ENCODE results near the gene PHACTR1. TPM values are rescaled to one million over a fixed set of nuclear protein-coding genes. Genes with fewer than 3 reads are reported as not detected.

Gene PHACTR1
- polyA plus RNA-seq, 1 of the 3 experiments (the other 2 are of a cell fraction): 0.12 TPM

DNA sequence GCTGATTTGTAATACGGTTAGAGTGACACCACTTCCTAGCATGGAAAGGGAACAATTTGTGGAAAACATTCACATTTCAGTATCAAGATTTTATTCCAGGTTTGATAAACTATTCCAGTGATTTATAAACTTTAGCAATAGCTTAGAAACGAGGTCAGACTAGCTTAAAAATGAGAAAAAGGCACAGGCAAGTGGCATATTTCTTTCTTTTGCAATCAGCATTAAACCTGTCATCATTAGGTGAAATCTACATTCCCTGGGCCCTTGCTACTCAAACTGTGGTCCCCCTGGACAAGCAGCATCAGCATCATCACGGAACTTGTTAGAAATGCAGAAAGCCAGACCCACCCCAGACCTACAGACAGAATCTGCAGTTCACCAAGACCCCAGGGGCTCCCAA, 581.9 kb downstream of the PHACTR1 start:
- ChIA-PET CTCF (interaction anchor here (2.0 kb wide), 1 partner anchor 387 kb away, joined by 5 read pairs; no protein-coding TSS in a partner anchor), POLR2A (no interaction called here)
- H4K20me1 ChIP-seq (ENCODE audit: insufficient read depth): no peaks in the 10 kb centered on the region
- H3K4me3 ChIP-seq (ENCODE audit: low read depth in 2 of 2, low read length in 1 of 2): no peak overlapping the region
- TF ChIP-seq CHD2 (IDR thresholded peaks at IDR 0.05; ENCODE audit: low read length, partially characterized antibody) (no peak), MEF2A (IDR thresholded peaks at IDR 0.05; ENCODE audit: borderline replicate concordance, low read depth) (no peak), TCF12 (IDR thresholded peaks at IDR 0.05) (no peak), POLR2AphosphoS5 (IDR thresholded peaks at IDR 0.05; ENCODE audit: low read depth, low read length) (no peak), SIN3A (IDR thresholded peaks at IDR 0.05; ENCODE audit: borderline replicate concordance, low read depth, low read length) (no peak), RAD21 (IDR thresholded peaks at IDR 0.05; ENCODE audit: low read length) (no peak), SMC3 (IDR thresholded peaks at IDR 0.05; ENCODE audit: low read depth, low read length) (no peak), FOXM1 (IDR thresholded peaks at IDR 0.05; ENCODE audit: low read depth) (no peak), ELF1 (IDR thresholded peaks at IDR 0.05) (no peak), YY1 (IDR thresholded peaks at IDR 0.05; ENCODE audit: low read depth) (no peak), RCOR1 (IDR thresholded peaks at IDR 0.05; ENCODE audit: low read length) (no peak), FOXJ3 (CRISPR knock-in tag; IDR thresholded peaks at IDR 0.05) (no peak)
- TF ChIP-seq, protein P1, sequence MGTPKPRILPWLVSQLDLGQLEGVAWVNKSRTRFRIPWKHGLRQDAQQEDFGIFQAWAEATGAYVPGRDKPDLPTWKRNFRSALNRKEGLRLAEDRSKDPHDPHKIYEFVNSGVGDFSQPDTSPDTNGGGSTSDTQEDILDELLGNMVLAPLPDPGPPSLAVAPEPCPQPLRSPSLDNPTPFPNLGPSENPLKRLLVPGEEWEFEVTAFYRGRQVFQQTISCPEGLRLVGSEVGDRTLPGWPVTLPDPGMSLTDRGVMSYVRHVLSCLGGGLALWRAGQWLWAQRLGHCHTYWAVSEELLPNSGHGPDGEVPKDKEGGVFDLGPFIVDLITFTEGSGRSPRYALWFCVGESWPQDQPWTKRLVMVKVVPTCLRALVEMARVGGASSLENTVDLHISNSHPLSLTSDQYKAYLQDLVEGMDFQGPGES (IDR thresholded peaks at IDR 0.05; ENCODE audit: low read depth, low read length): no peak
- no peak overlapping the region for H3K9ac ChIP-seq
- H3K36me3 ChIP-seq (replicated peaks in 1 of 2; ENCODE audit: control insufficient read depth in 1 of 2, insufficient read depth in 2 of 2, low read length in 1 of 2): peaks cover 16 to 54% of the 10 kb centered on the region in 2 experiments
- H3K4me2 ChIP-seq: no peak overlapping the region
- peaks cover 5% of the 10 kb centered on the region for H3F3A ChIP-seq (replicated peaks; ENCODE audit: insufficient read depth)
- WGBS (ENCODE audit: low lambda C conversion rate): 90% methylated on average over 3 of the region's 3 CpGs
- DNase-seq: no peak
- H3K9me2 ChIP-seq: no peaks in the 10 kb centered on the region
- H3K4me1 ChIP-seq (ENCODE audit: control insufficient read depth in 1 of 2, insufficient read depth in 2 of 2, low read depth in 1 of 2, low read length in 1 of 2): peaks cover 0 to 14% of the 10 kb centered on the region in 2 experiments; a peak in 3 of 4 replicates
- H3K27me3 ChIP-seq (ENCODE audit: insufficient read depth): no peaks in the 10 kb centered on the region
- no peaks in the 10 kb centered on the region for H3K79me2 ChIP-seq (ENCODE audit: insufficient read depth)
- H3K27ac ChIP-seq (ENCODE audit: low read depth in 2 of 2, low read length in 1 of 2): no peak overlapping the region
- no peaks in the 10 kb centered on the region for H3K9me3 ChIP-seq
- H2AFZ ChIP-seq (ENCODE audit: low read depth): no peak overlapping the region

DNA sequence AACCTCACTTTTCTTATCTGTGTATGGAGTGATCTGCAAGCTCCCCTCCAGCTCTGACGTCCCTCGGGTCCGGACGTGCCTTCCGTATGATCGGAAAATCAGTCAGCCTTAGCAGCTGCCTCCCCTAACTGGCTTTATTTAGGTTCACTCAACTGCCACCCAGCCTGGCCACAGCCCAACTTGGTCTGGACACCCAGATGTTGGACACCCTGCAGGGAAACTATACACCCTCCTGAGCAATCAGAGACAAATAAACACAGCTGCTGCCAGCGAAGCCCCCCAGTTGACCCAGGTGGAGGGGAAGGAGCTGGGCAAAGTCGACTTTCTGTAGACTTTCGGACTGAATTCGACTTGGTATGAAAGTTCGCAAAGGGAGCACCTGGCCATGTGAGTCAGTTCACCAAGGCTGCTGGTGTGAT, 582.8 kb downstream of the PHACTR1 start:
- DNase-seq: no peak
- H3K9me3 ChIP-seq: no peaks in the 10 kb centered on the region
- no peak overlapping the region for H2AFZ ChIP-seq (ENCODE audit: low read depth)
- no peaks in the 10 kb centered on the region for H3K9me2 ChIP-seq
- peaks cover 11% of the 10 kb centered on the region for H3F3A ChIP-seq (replicated peaks; ENCODE audit: insufficient read depth)
- H3K9ac ChIP-seq: no peak overlapping the region
- H3K4me2 ChIP-seq: no peak overlapping the region
- no peaks in the 10 kb centered on the region for H4K20me1 ChIP-seq (ENCODE audit: insufficient read depth)
- peaks cover 12 to 50% of the 10 kb centered on the region in 2 experiments for H3K36me3 ChIP-seq (replicated peaks in 1 of 2; ENCODE audit: control insufficient read depth in 1 of 2, insufficient read depth in 2 of 2, low read length in 1 of 2)
- H3K4me1 ChIP-seq (ENCODE audit: control insufficient read depth in 1 of 2, insufficient read depth in 2 of 2, low read depth in 1 of 2, low read length in 1 of 2): peaks cover 0 to 21% of the 10 kb centered on the region in 2 experiments; a peak in 3 of 4 replicates
- WGBS (ENCODE audit: low lambda C conversion rate): 97% methylated on average over 10 of the region's 11 CpGs
- no peak overlapping the region for H3K27ac ChIP-seq (ENCODE audit: low read depth in 2 of 2, low read length in 1 of 2)
- H3K79me2 ChIP-seq (ENCODE audit: insufficient read depth): no peaks in the 10 kb centered on the region
- ChIA-PET CTCF (no interaction called here), POLR2A (no interaction called here)
- H3K27me3 ChIP-seq (ENCODE audit: insufficient read depth): no peaks in the 10 kb centered on the region
- no peak overlapping the region for H3K4me3 ChIP-seq (ENCODE audit: low read depth in 2 of 2, low read length in 1 of 2)
- TF ChIP-seq NRF1 (IDR thresholded peaks at IDR 0.05; ENCODE audit: low read depth, low read length) (no peak), TAF1 (IDR thresholded peaks at IDR 0.05; ENCODE audit: borderline replicate concordance, low read depth, low read length) (no peak), RAD21 (IDR thresholded peaks at IDR 0.05; ENCODE audit: low read length) (no peak), FOXJ3 (CRISPR knock-in tag; IDR thresholded peaks at IDR 0.05) (no peak), NFIC (IDR thresholded peaks at IDR 0.05; ENCODE audit: borderline replicate concordance) (no peak), SMC3 (IDR thresholded peaks at IDR 0.05; ENCODE audit: low read depth, low read length) (no peak), SIN3A (IDR thresholded peaks at IDR 0.05; ENCODE audit: borderline replicate concordance, low read depth, low read length) (no peak), ELF1 (IDR thresholded peaks at IDR 0.05) (no peak), EZH2phosphoT487 (IDR thresholded peaks at IDR 0.05; ENCODE audit: borderline replicate concordance, low read depth) (no peak), POLR2AphosphoS5 (IDR thresholded peaks at IDR 0.05; ENCODE audit: low read depth, low read length) (no peak), RFX5 (IDR thresholded peaks at IDR 0.05; ENCODE audit: low read length) (no peak), JUND (IDR thresholded peaks at IDR 0.05) (no peak)
- TF ChIP-seq, protein P2, sequence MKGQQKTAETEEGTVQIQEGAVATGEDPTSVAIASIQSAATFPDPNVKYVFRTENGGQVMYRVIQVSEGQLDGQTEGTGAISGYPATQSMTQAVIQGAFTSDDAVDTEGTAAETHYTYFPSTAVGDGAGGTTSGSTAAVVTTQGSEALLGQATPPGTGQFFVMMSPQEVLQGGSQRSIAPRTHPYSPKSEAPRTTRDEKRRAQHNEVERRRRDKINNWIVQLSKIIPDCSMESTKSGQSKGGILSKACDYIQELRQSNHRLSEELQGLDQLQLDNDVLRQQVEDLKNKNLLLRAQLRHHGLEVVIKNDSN (IDR thresholded peaks at IDR 0.05; ENCODE audit: borderline replicate concordance, low read depth): no peak
- TF ChIP-seq, protein P3, sequence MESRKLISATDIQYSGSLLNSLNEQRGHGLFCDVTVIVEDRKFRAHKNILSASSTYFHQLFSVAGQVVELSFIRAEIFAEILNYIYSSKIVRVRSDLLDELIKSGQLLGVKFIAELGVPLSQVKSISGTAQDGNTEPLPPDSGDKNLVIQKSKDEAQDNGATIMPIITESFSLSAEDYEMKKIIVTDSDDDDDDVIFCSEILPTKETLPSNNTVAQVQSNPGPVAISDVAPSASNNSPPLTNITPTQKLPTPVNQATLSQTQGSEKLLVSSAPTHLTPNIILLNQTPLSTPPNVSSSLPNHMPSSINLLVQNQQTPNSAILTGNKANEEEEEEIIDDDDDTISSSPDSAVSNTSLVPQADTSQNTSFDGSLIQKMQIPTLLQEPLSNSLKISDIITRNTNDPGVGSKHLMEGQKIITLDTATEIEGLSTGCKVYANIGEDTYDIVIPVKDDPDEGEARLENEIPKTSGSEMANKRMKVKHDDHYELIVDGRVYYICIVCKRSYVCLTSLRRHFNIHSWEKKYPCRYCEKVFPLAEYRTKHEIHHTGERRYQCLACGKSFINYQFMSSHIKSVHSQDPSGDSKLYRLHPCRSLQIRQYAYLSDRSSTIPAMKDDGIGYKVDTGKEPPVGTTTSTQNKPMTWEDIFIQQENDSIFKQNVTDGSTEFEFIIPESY (IDR thresholded peaks at IDR 0.05; ENCODE audit: borderline replicate concordance, low read depth): no peak
- TF ChIP-seq, protein P4, sequence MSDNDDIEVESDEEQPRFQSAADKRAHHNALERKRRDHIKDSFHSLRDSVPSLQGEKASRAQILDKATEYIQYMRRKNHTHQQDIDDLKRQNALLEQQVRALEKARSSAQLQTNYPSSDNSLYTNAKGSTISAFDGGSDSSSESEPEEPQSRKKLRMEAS (IDR thresholded peaks at IDR 0.05; ENCODE audit: low read depth): no peak
- TF ChIP-seq, protein P5, sequence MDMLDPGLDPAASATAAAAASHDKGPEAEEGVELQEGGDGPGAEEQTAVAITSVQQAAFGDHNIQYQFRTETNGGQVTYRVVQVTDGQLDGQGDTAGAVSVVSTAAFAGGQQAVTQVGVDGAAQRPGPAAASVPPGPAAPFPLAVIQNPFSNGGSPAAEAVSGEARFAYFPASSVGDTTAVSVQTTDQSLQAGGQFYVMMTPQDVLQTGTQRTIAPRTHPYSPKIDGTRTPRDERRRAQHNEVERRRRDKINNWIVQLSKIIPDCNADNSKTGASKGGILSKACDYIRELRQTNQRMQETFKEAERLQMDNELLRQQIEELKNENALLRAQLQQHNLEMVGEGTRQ (IDR thresholded peaks at IDR 0.05; ENCODE audit: borderline replicate concordance, low read depth, low read length): no peak

Data from SK-N-SH (cell line).